Nephron progenitor cell (in vitro differentiated cells): ENCODE measurements around the gene CHGA.

Source experiments
- DNase-seq: peaks from one replicate; pipeline ENCODE4 v3.0.0; 2021
- H3K27ac Mint-ChIP-seq: 2 replicates; pipeline ENCODE4 v1.8.0; 2021; ENCODE audit warnings: mild to moderate bottlenecking, moderate library complexity, mixed read lengths
- H3K27me3 Mint-ChIP-seq: 2 replicates; pipeline ENCODE4 v1.8.0; 2021; ENCODE audit warnings: mild to moderate bottlenecking, low read depth, mixed read lengths; ENCODE audit not compliant: poor library complexity
- H3K36me3 Mint-ChIP-seq: 2 replicates; pipeline ENCODE4 v1.8.0; 2021; ENCODE audit warnings: low read depth, mixed read lengths
- H3K4me1 Mint-ChIP-seq: 2 replicates; pipeline ENCODE4 v1.8.0; 2021; ENCODE audit warnings: mixed read lengths
- H3K4me3 Mint-ChIP-seq: 2 replicates; pipeline ENCODE4 v1.8.0; 2021; ENCODE audit warnings: mild to moderate bottlenecking, moderate library complexity, mixed read lengths
- H3K9me3 Mint-ChIP-seq: 2 replicates; pipeline ENCODE4 v1.8.0; 2021; ENCODE audit warnings: mild to moderate bottlenecking, moderate library complexity, mixed read lengths
- TF ChIP-seq, protein P1 (sequence below): fragments of 200-600 bp; sonication (generic); IDR thresholded peaks from 2 replicates; pipeline ENCODE4 v1.5.0; 2021; ENCODE audit warnings: antibody characterized with exemption

The CHGA gene

GRCh38 chr14:92917956-92918355 is 5.0 kb upstream of the CHGA start:
- no peak overlapping the region for H3K4me3 Mint-ChIP-seq
- H3K27ac Mint-ChIP-seq = no peak overlapping the region
- no peak for DNase-seq
- H3K27me3 Mint-ChIP-seq = peaks cover 80% of the 10 kb centered on the region
- no peaks in the 10 kb centered on the region for H3K36me3 Mint-ChIP-seq
- peaks cover 11% of the 10 kb centered on the region for H3K4me1 Mint-ChIP-seq
- H3K9me3 Mint-ChIP-seq = peaks cover 2% of the 10 kb centered on the region
- TF ChIP-seq, protein P1, sequence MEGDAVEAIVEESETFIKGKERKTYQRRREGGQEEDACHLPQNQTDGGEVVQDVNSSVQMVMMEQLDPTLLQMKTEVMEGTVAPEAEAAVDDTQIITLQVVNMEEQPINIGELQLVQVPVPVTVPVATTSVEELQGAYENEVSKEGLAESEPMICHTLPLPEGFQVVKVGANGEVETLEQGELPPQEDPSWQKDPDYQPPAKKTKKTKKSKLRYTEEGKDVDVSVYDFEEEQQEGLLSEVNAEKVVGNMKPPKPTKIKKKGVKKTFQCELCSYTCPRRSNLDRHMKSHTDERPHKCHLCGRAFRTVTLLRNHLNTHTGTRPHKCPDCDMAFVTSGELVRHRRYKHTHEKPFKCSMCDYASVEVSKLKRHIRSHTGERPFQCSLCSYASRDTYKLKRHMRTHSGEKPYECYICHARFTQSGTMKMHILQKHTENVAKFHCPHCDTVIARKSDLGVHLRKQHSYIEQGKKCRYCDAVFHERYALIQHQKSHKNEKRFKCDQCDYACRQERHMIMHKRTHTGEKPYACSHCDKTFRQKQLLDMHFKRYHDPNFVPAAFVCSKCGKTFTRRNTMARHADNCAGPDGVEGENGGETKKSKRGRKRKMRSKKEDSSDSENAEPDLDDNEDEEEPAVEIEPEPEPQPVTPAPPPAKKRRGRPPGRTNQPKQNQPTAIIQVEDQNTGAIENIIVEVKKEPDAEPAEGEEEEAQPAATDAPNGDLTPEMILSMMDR = no peak

DNA sequence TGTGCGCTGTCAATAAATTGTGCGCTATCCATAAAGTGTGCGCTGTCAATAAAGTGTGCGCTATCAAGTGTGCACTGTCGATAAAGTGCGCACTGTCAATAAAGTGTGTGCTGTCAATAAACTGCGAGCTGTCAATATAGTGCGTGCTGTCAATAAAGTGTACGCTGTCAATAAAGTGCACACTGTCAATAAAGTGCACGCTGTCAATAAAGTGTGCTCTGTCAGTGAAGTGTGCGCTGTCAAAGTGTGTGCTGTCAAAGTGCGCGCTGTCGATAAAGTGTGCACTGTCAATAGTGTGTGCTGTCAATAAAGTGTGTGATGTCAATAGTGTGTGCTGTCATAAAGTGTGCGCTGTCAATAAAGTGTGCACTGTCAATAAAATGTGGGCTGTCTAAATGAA is 2.9 kb upstream of the CHGA start:
- no peak for DNase-seq
- Mint-ChIP-seq H3K4me1 (peaks cover 11% of the 10 kb centered on the region), H3K36me3 (no peaks in the 10 kb centered on the region), H3K9me3 (no peaks in the 10 kb centered on the region), H3K27ac (no peak overlapping the region), H3K27me3 (peaks cover 90% of the 10 kb centered on the region), H3K4me3 (no peak overlapping the region)
- TF ChIP-seq, protein P1 = no peak

DNA sequence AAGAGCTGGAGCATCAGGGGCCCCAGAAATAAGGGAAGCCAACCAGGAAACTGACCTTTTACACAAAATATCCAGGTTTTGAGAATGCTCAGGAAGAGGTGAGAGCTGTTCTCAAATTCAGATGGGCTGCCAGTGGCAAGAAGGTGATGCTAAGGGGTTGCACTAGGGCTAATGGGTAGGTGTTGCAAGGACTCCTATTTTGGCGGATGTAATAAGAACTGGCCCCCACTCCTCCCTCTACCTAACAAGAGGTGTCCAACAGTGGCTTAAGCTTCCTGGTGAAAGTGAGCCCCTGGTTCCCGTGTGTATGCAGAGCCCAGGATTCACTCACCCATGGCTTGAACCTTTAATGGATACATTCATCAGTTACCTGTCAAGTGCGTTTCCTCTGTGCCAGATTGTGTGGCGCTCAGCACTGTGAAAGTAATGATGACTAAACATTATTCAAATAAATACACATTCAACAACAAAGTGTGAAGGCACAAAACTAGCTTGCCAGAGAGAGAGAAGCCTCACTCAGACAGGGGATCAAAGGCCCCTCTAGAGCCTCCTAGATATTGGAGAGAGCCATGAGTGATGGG is 705 bp upstream of the CHGA start:
- H3K9me3 Mint-ChIP-seq = no peaks in the 10 kb centered on the region
- H3K4me1 Mint-ChIP-seq = peaks cover 11% of the 10 kb centered on the region
- no peak overlapping the region for H3K27ac Mint-ChIP-seq
- TF ChIP-seq, protein P1 = no peak
- no peaks in the 10 kb centered on the region for H3K36me3 Mint-ChIP-seq
- no peak for DNase-seq
- peak overlapping the region; percentile 89 for H3K4me3 Mint-ChIP-seq
- H3K27me3 Mint-ChIP-seq = peaks cover 88% of the 10 kb centered on the region

- no peaks in the 10 kb centered on the region for H3K36me3 Mint-ChIP-seq
- TF ChIP-seq, protein P1 = no peak
- peaks cover 11% of the 10 kb centered on the region for H3K4me1 Mint-ChIP-seq
- H3K9me3 Mint-ChIP-seq = no peaks in the 10 kb centered on the region
- peak overlapping the region; percentile 54 for H3K4me3 Mint-ChIP-seq
- DNase-seq = no peak
- no peak overlapping the region for H3K27ac Mint-ChIP-seq
- H3K27me3 Mint-ChIP-seq = peaks cover 81% of the 10 kb centered on the region
These were observed 774 bp downstream of the CHGA start for GRCh38 chr14:92923744-92924103.

- no peaks in the 10 kb centered on the region for H3K36me3 Mint-ChIP-seq
- H3K4me1 Mint-ChIP-seq = peaks cover 11% of the 10 kb centered on the region
- H3K4me3 Mint-ChIP-seq = no peak overlapping the region
- H3K27me3 Mint-ChIP-seq = peaks cover 76% of the 10 kb centered on the region
- no peaks in the 10 kb centered on the region for H3K9me3 Mint-ChIP-seq
- DNase-seq = no peak
- TF ChIP-seq, protein P1 = no peak
- no peak overlapping the region for H3K27ac Mint-ChIP-seq
These were observed 1.3 kb downstream of the CHGA start for GRCh38 chr14:92924247-92924646.

- Mint-ChIP-seq H3K4me3 (no peak overlapping the region), H3K27ac (no peak overlapping the region), H3K36me3 (no peaks in the 10 kb centered on the region), H3K4me1 (peaks cover 18% of the 10 kb centered on the region), H3K27me3 (peaks cover 65% of the 10 kb centered on the region), H3K9me3 (no peaks in the 10 kb centered on the region)
- DNase-seq = no peak
- TF ChIP-seq, protein P1 = no peak
These were observed 2.5 kb downstream of the CHGA start for GRCh38 chr14:92925446-92925845.
